Measurements from ENCODE around the gene CADM4. TPM values are rescaled to one million over a fixed set of nuclear protein-coding genes. Genes with fewer than 3 reads are reported as not detected.

CADM4 gene
- total RNA-seq, 1 donor from 2014 or later: 7.1 TPM

DNA sequence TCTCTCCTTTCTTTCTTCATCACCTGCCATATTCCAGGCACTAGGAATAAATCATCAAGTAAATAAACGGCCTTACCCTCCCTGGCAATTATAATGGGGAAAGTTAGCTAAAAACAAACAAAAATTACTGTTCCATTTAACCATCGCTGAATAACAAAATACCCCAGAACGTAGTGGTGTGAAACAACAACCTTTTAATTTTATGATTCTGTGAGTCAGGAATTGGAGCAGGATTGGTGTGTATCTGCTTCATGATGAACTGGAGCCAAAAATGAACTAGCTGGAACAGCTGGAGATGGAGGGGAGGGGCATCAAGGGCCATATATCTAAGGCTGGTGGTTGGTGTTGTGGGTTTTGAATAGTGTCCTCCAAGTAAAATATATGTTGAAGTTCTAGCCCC lies 3.7 kb upstream of the CADM4 start:
- peaks cover 13% of the 10 kb centered on the region for H3K36me3 Mint-ChIP-seq (ENCODE audit: low read depth)
- H3K9me3 Mint-ChIP-seq (ENCODE audit: low read depth): peaks cover 6% of the 10 kb centered on the region
- peaks cover 15% of the 10 kb centered on the region for H3K4me1 Mint-ChIP-seq (ENCODE audit: low read depth)
- H3K4me3 Mint-ChIP-seq (ENCODE audit: unreplicated experiment): no peak overlapping the region
- H3K27me3 Mint-ChIP-seq (ENCODE audit: low read depth): peaks cover 12% of the 10 kb centered on the region
- no peak overlapping the region for H3K27ac Mint-ChIP-seq (ENCODE audit: unreplicated experiment)
- no peak for DNase-seq (ENCODE audit: low spot score)
- TF ChIP-seq, protein P1, sequence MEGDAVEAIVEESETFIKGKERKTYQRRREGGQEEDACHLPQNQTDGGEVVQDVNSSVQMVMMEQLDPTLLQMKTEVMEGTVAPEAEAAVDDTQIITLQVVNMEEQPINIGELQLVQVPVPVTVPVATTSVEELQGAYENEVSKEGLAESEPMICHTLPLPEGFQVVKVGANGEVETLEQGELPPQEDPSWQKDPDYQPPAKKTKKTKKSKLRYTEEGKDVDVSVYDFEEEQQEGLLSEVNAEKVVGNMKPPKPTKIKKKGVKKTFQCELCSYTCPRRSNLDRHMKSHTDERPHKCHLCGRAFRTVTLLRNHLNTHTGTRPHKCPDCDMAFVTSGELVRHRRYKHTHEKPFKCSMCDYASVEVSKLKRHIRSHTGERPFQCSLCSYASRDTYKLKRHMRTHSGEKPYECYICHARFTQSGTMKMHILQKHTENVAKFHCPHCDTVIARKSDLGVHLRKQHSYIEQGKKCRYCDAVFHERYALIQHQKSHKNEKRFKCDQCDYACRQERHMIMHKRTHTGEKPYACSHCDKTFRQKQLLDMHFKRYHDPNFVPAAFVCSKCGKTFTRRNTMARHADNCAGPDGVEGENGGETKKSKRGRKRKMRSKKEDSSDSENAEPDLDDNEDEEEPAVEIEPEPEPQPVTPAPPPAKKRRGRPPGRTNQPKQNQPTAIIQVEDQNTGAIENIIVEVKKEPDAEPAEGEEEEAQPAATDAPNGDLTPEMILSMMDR (IDR thresholded peaks at IDR 0.05): no peak

DNA sequence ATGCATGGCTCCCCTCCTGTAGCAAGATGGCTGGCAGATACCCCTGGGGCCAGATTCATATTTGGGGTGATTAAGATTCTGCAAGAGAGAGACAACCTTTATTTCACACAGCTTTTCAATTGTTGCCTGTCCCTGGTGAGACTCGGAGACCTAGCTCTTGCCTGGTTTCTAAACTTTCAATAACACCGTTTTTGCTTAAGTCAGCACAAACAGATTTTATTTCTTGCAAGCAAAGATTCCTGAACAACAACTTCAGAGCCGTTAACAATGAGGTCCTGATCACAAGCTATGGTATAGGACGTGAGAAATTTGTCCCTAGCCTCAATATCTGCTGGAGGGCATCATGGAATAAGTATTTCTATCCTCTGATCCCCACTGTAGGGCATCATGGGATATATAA lies 2.9 kb upstream of the CADM4 start:
- no peak overlapping the region for H3K27ac Mint-ChIP-seq (ENCODE audit: unreplicated experiment)
- TF ChIP-seq, protein P1 (IDR thresholded peaks at IDR 0.05): no peak
- no peak overlapping the region for H3K4me3 Mint-ChIP-seq (ENCODE audit: unreplicated experiment)
- H3K9me3 Mint-ChIP-seq (ENCODE audit: low read depth): peaks cover 6% of the 10 kb centered on the region
- DNase-seq (ENCODE audit: low spot score): no peak
- peaks cover 11% of the 10 kb centered on the region for H3K36me3 Mint-ChIP-seq (ENCODE audit: low read depth)
- peaks cover 15% of the 10 kb centered on the region for H3K4me1 Mint-ChIP-seq (ENCODE audit: low read depth)
- peaks cover 12% of the 10 kb centered on the region for H3K27me3 Mint-ChIP-seq (ENCODE audit: low read depth)

DNA sequence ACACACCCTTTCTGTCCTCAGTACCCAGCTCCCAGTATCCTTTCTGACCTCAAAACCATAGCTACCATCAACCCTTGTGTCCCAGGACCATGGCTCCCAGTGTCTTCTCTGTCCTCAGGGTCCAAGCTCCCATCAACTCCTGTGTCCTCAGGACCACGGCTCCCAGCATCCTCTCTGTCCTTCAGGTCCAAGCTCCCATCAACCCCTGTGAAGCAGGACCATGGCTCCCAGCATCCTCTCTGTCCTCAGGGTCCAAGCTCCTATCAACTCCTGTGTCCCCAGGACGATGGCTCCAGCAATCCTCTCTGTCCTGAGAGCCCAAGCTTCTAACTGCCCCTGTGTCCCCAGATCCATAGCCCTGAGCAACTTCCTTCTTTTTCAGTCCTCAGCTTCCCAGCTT lies 1.7 kb upstream of the CADM4 start:
- peaks cover 4% of the 10 kb centered on the region for H3K36me3 Mint-ChIP-seq (ENCODE audit: low read depth)
- H3K27me3 Mint-ChIP-seq (ENCODE audit: low read depth): peaks cover 15% of the 10 kb centered on the region
- no peak overlapping the region for H3K27ac Mint-ChIP-seq (ENCODE audit: unreplicated experiment)
- DNase-seq (ENCODE audit: low spot score): no peak
- peak overlapping the region; percentile 47 for H3K4me3 Mint-ChIP-seq (ENCODE audit: unreplicated experiment)
- peaks cover 15% of the 10 kb centered on the region for H3K4me1 Mint-ChIP-seq (ENCODE audit: low read depth)
- TF ChIP-seq, protein P1 (IDR thresholded peaks at IDR 0.05): no peak
- peaks cover 3% of the 10 kb centered on the region for H3K9me3 Mint-ChIP-seq (ENCODE audit: low read depth)

DNA sequence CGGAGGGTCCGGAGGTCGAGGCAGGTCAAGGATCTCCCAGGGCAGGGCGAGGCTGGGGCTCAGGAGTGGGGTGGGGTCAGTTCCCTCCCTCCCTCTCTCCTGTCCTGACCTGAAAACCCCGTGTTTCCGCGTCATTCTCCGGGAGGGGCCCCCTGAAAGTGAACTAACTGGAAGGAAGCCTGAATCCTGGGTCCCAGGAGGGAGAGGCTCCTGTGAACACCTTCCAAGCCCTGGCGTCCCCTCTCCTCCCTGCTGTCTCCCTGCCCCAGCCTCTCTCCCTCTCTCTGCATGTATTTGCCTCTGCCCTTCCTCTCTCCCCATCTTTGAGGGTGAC lies 741 bp upstream of the CADM4 start:
- DNase-seq (ENCODE audit: low spot score): no peak
- Mint-ChIP-seq H3K4me1 (ENCODE audit: low read depth) (peaks cover 16% of the 10 kb centered on the region), H3K27ac (ENCODE audit: unreplicated experiment) (no peak overlapping the region), H3K4me3 (ENCODE audit: unreplicated experiment) (peak overlapping the region; percentile 69), H3K27me3 (ENCODE audit: low read depth) (peaks cover 15% of the 10 kb centered on the region), H3K9me3 (ENCODE audit: low read depth) (no peaks in the 10 kb centered on the region), H3K36me3 (ENCODE audit: low read depth) (no peaks in the 10 kb centered on the region)
- TF ChIP-seq, protein P1 (IDR thresholded peaks at IDR 0.05): no peak

DNA sequence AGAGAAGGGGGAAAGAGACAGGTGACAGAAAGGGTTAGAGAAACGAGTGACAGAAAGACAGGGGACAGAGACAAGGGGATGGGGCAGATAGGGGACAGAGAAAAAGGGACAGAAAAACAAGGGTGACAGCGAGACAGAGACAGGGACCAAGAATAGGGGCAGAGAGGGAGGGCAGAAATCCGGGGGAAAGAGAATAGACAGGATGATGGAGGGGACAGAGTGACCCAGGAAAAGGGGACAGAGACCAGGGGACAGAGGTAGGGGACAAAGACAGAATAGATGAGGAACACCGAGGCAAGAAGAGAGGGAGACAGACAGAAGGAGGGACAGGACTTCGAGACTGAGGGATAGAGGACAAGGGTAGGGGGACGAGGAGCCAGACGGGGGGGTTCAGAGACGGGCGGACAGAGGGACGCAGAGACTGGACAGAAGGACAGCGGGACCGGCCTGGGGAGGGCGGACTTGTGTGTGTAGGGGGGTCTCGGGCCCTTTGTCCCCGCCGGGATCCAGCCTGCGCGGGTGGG lies 593 bp downstream of the CADM4 start:
- no peak for DNase-seq (ENCODE audit: low spot score)
- Mint-ChIP-seq H3K36me3 (ENCODE audit: low read depth) (no peaks in the 10 kb centered on the region), H3K9me3 (ENCODE audit: low read depth) (no peaks in the 10 kb centered on the region), H3K4me1 (ENCODE audit: low read depth) (peaks cover 22% of the 10 kb centered on the region), H3K27ac (ENCODE audit: unreplicated experiment) (peak overlapping the region; percentile 32), H3K4me3 (ENCODE audit: unreplicated experiment) (peak overlapping the region; percentile 74), H3K27me3 (ENCODE audit: low read depth) (peaks cover 15% of the 10 kb centered on the region)
- TF ChIP-seq, protein P1 (IDR thresholded peaks at IDR 0.05): no peak

Data from chondrocyte (in vitro differentiated cells).